CD4-positive, alpha-beta memory T cell (primary cell): Measurements from ENCODE around the gene DTX3L. TPM values are rescaled to one million over a fixed set of nuclear protein-coding genes. Genes with fewer than 3 reads are reported as not detected.

Experiments
- CTCF ChIA-PET: fragments of 350-600 bp; sonication (Branson Sonifier 250); formaldehyde crosslinking; loops from one replicate; lab custom pipeline; 2021; ENCODE audit warnings: inconsistent platforms; ENCODE audit not compliant: partially characterized antibody; lab: Charles Lee
- POLR2A ChIA-PET: fragments of 350-600 bp; sonication (Branson Sonifier 250); formaldehyde crosslinking; loops from one replicate; lab custom pipeline; 2021; ENCODE audit not compliant: partially characterized antibody; lab: Charles Lee
- DNase-seq, 5 donors: peaks; one replicate each; pipeline versions ENCODE4 v3.0.0 to v3.0.0-alpha.2; 2020 to 2022; ENCODE audit warnings: mixed read lengths in 1 of 5
- H3K27ac ChIP-seq: one replicate; pipeline ENCODE4 v1.7.0; 2013; ENCODE audit warnings: low read depth, low read length
- H3K27me3 ChIP-seq: 2 replicates; pipeline ENCODE4 v1.7.0; 2013; ENCODE audit warnings: mild to moderate bottlenecking, low read length, moderate library complexity; ENCODE audit not compliant: insufficient read depth
- H3K36me3 ChIP-seq: 2 replicates; pipeline ENCODE4 v1.7.0; 2013; ENCODE audit warnings: mild to moderate bottlenecking, low read length, moderate library complexity; ENCODE audit not compliant: insufficient read depth
- H3K4me1 ChIP-seq: 2 replicates; pipeline ENCODE4 v1.7.0; 2013; ENCODE audit warnings: mild to moderate bottlenecking, low read length, moderate library complexity; ENCODE audit not compliant: insufficient read depth
- H3K4me3 ChIP-seq, 2 donors: one replicate each; pipeline ENCODE4 v1.7.0; 2013; ENCODE audit warnings: low read length in 2 of 2, mild to moderate bottlenecking in 1 of 2
- H3K9me3 ChIP-seq, 2 donors: one replicate each; pipeline ENCODE4 v1.7.0; 2013; ENCODE audit warnings: low read length in 2 of 2, control low read depth in 1 of 2; ENCODE audit not compliant: control insufficient read depth in 1 of 2
- H3K27ac Mint-ChIP-seq, 7 donors: one replicate each; pipeline ENCODE4 v1.8.0; 2020 to 2021; ENCODE audit warnings: mixed read lengths in 7 of 7, mild to moderate bottlenecking in 6 of 7, inconsistent platforms in 3 of 7, moderate library complexity in 3 of 7
- H3K27me3 Mint-ChIP-seq, 2 donors: one replicate each; pipeline ENCODE4 v1.8.0; 2020 to 2021; ENCODE audit warnings: mixed read lengths in 2 of 2
- H3K36me3 Mint-ChIP-seq, 2 donors: one replicate each; pipeline ENCODE4 v1.8.0; 2020 to 2021; ENCODE audit warnings: mixed read lengths in 2 of 2, inconsistent platforms in 1 of 2, mild to moderate bottlenecking in 1 of 2
- H3K4me1 Mint-ChIP-seq, 4 donors: one replicate each; pipeline ENCODE4 v1.8.0; 2020 to 2021; ENCODE audit warnings: mixed read lengths in 4 of 4, mild to moderate bottlenecking in 1 of 4
- H3K4me3 Mint-ChIP-seq, 8 donors: one replicate each; pipeline ENCODE4 v1.8.0; 2020 to 2021; ENCODE audit warnings: mixed read lengths in 8 of 8, mild to moderate bottlenecking in 7 of 8, moderate library complexity in 6 of 8, inconsistent platforms in 3 of 8
- H3K9me3 Mint-ChIP-seq, 8 donors: one replicate each; pipeline ENCODE4 v1.8.0; 2020 to 2021; ENCODE audit warnings: mixed read lengths in 8 of 8, mild to moderate bottlenecking in 5 of 8, inconsistent platforms in 3 of 8, moderate library complexity in 1 of 8
- intact Hi-C: fragments of 100-400 bp; cut with micrococcal nuclease; formaldehyde crosslinking; loops from one replicate; pipeline ENCODE4 v1.15.1; 2023
- polyA plus RNA-seq, 2 donors: library from polyadenylated mRNA; unstranded; fragments of 300-500 nt; fragmentation: Illumina TruSeq; gene quantifications; one replicate each; pipeline ENCODE4 v1.2.3, GENCODE V29; 2021
- total RNA-seq, 2 experiments: library from RNA; stranded (reverse); gene quantifications; one replicate each; pipeline ENCODE4 v1.2.3, GENCODE V29; 2021

DTX3L gene
- total and polyA plus RNA-seq, 4 experiments from 2014 or later, result 14.8 to 51.0 (median 41.8) TPM

- no peak overlapping the region for H3K4me3 Mint-ChIP-seq
- H3K27me3 ChIP-seq, result no peaks in the 10 kb centered on the region
- H3K27ac Mint-ChIP-seq, result peak overlapping the region in 1 of 7 donors; percentile 6
- intact Hi-C loops, result no loop called here
- H3K27ac ChIP-seq, result no peak overlapping the region
- H3K36me3 Mint-ChIP-seq, result peaks cover 63 to 76% of the 10 kb centered on the region in 2 donors
- CTCF ChIA-PET, result interaction anchor here (1.0 to 1.2 kb wide), 2 partner anchors 14 to 15 kb away, joined by 3 to 6 read pairs; no protein-coding TSS in a partner anchor
- no peak for DNase-seq
- H3K4me3 ChIP-seq, result no peak overlapping the region
- H3K36me3 ChIP-seq, result peaks cover 41% of the 10 kb centered on the region
- POLR2A ChIA-PET, result interaction anchor here (1.1 kb wide), 1 partner anchor 13 kb away, joined by 3 read pairs; no protein-coding TSS in a partner anchor
- no peaks in the 10 kb centered on the region for H3K27me3 Mint-ChIP-seq
- peaks cover 0 to 3% (median 0%) of the 10 kb centered on the region in 8 donors for H3K9me3 Mint-ChIP-seq
- H3K9me3 ChIP-seq, result no peaks in the 10 kb centered on the region
- H3K4me1 Mint-ChIP-seq, result peaks cover 0 to 10% (median 3%) of the 10 kb centered on the region in 4 donors
- H3K4me1 ChIP-seq, result no peaks in the 10 kb centered on the region
Measured at GRCh38 chr3:122546151-122546550, 18.0 kb upstream of the DTX3L start.

DNA sequence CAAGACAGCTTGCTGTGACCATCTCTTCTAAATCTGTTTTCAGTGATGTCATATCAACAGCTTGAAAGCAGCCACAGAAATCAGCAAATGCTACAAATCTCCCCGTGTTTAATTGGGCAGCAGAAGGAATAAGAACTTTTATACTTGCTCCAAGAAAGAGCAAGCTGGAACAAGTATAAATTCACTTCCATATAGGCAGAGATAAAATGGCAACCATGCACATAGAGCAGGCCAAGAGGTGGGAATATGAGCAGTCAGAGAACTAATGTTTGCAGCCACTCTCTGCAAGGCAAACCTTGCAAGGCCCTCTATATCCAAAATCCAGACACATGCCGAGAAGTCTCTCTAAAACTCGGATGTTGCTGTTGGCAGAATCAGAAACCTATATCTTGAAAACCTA, 16.1 kb upstream of the DTX3L start:
- peaks cover 48% of the 10 kb centered on the region for H3K36me3 ChIP-seq
- Mint-ChIP-seq H3K36me3 (peaks cover 72 to 85% of the 10 kb centered on the region in 2 donors), H3K4me1 (peaks cover under 1 to 9% (median 5%) of the 10 kb centered on the region in 4 donors), H3K27me3 (no peaks in the 10 kb centered on the region), H3K9me3 (peaks cover 0 to 3% (median 0%) of the 10 kb centered on the region in 8 donors), H3K4me3 (no peak overlapping the region), H3K27ac (no peak overlapping the region)
- H3K27ac ChIP-seq, result no peak overlapping the region
- intact Hi-C loops, result no loop called here
- POLR2A ChIA-PET, result no interaction called here
- CTCF ChIA-PET, result interaction anchor here (1.2 to 3.1 kb wide), 2 partner anchors 12 to 131 kb away, joined by 6 to 13 read pairs; no protein-coding TSS in a partner anchor
- H3K9me3 ChIP-seq, result no peaks in the 10 kb centered on the region
- DNase-seq, result no peak
- no peak overlapping the region for H3K4me3 ChIP-seq
- no peaks in the 10 kb centered on the region for H3K4me1 ChIP-seq
- H3K27me3 ChIP-seq, result no peaks in the 10 kb centered on the region

- intact Hi-C loops, result no loop called here
- H3K27ac Mint-ChIP-seq, result peak overlapping the region in 1 of 7 donors; percentile 35
- Histone ChIP-seq H3K27me3 (no peaks in the 10 kb centered on the region), H3K4me3 (no peak overlapping the region), H3K4me1 (no peaks in the 10 kb centered on the region), H3K9me3 (no peaks in the 10 kb centered on the region), H3K27ac (no peak overlapping the region), H3K36me3 (peaks cover 48% of the 10 kb centered on the region)
- POLR2A ChIA-PET, result no interaction called here
- H3K27me3 Mint-ChIP-seq, result no peaks in the 10 kb centered on the region
- H3K4me1 Mint-ChIP-seq, result peaks cover 5 to 13% (median 10%) of the 10 kb centered on the region in 4 donors
- CTCF ChIA-PET, result interaction anchor here (1.2 to 3.1 kb wide), 2 partner anchors 11 to 131 kb away, joined by 6 to 13 read pairs; no protein-coding TSS in a partner anchor
- peaks cover 74 to 87% of the 10 kb centered on the region in 2 donors for H3K36me3 Mint-ChIP-seq
- H3K9me3 Mint-ChIP-seq, result peaks cover 0 to 3% (median 0%) of the 10 kb centered on the region in 8 donors
- DNase-seq, result no peak
- no peak overlapping the region for H3K4me3 Mint-ChIP-seq
Measured at GRCh38 chr3:122548619-122549018, 15.5 kb upstream of the DTX3L start.

DNA sequence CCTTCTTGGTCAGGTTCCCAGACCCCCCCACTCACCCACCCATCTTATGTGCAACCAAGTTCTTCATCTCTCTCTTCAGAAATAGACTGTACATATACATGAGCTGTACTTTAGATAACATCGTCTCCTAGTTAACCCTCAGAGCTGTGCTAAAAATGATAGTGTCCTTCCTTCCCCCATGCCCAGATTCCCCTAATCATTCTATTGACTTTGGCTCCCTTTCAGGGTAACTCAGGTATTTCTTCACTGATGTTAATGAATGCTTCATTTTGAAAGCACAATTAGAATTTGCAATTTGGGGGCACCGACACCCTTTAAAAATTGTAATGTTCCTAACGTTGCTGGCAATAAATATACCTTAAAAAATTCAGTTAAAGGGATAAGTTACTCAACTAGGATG, 11.0 kb upstream of the DTX3L start:
- Mint-ChIP-seq H3K27ac (peak overlapping the region in 1 of 7 donors; percentile 5), H3K27me3 (no peaks in the 10 kb centered on the region), H3K9me3 (peaks cover 0 to 3% (median 0%) of the 10 kb centered on the region in 8 donors), H3K4me3 (no peak overlapping the region), H3K36me3 (peaks cover 67 to 82% of the 10 kb centered on the region in 2 donors), H3K4me1 (peaks cover 15 to 23% (median 21%) of the 10 kb centered on the region in 4 donors)
- intact Hi-C loops, result no loop called here
- DNase-seq, result no peak
- no peak overlapping the region for H3K4me3 ChIP-seq
- ChIA-PET CTCF (no interaction called here), POLR2A (no interaction called here)
- H3K27ac ChIP-seq, result no peak overlapping the region
- no peaks in the 10 kb centered on the region for H3K4me1 ChIP-seq
- no peaks in the 10 kb centered on the region for H3K27me3 ChIP-seq
- H3K9me3 ChIP-seq, result no peaks in the 10 kb centered on the region
- H3K36me3 ChIP-seq, result peaks cover 52% of the 10 kb centered on the region

GRCh38 chr3:122555275-122556071, 8.7 kb upstream of the DTX3L start:
- Mint-ChIP-seq H3K9me3 (no peaks in the 10 kb centered on the region), H3K4me1 (peaks cover 16 to 26% (median 23%) of the 10 kb centered on the region in 4 donors), H3K27ac (peak overlapping the region in 1 of 7 donors; percentile 81), H3K27me3 (no peaks in the 10 kb centered on the region), H3K4me3 (no peak overlapping the region), H3K36me3 (peaks cover 64 to 73% of the 10 kb centered on the region in 2 donors)
- intact Hi-C loops, result no loop called here
- Histone ChIP-seq H3K4me3 (no peak overlapping the region), H3K36me3 (peaks cover 49% of the 10 kb centered on the region), H3K4me1 (no peaks in the 10 kb centered on the region), H3K27me3 (no peaks in the 10 kb centered on the region), H3K27ac (no peak overlapping the region), H3K9me3 (no peaks in the 10 kb centered on the region)
- POLR2A ChIA-PET, result interaction anchor here (2.5 kb wide), 1 partner anchor 124 kb away, joined by 12 read pairs; no protein-coding TSS in a partner anchor
- CTCF ChIA-PET, result interaction anchor here (15.6 kb wide), 1 partner anchor 122 kb away, joined by 369 read pairs; the partner anchor contains the start of gene PARP14
- DNase-seq, result no peak

GRCh38 chr3:122557356-122557755, 6.8 kb upstream of the DTX3L start:
- Mint-ChIP-seq H3K27ac (no peak overlapping the region), H3K9me3 (no peaks in the 10 kb centered on the region), H3K36me3 (peaks cover 51 to 60% of the 10 kb centered on the region in 2 donors), H3K4me1 (peaks cover 31 to 42% (median 35%) of the 10 kb centered on the region in 4 donors), H3K27me3 (no peaks in the 10 kb centered on the region), H3K4me3 (no peak overlapping the region)
- Histone ChIP-seq H3K36me3 (peaks cover 38% of the 10 kb centered on the region), H3K27me3 (no peaks in the 10 kb centered on the region), H3K9me3 (no peaks in the 10 kb centered on the region), H3K4me1 (peaks cover 14% of the 10 kb centered on the region), H3K4me3 (no peak overlapping the region), H3K27ac (no peak overlapping the region)
- DNase-seq, result no peak
- POLR2A ChIA-PET, result interaction anchor here (0.6 to 2.5 kb wide), 2 partner anchors 85 to 122 kb away, joined by 3 to 12 read pairs; no protein-coding TSS in a partner anchor
- CTCF ChIA-PET, result interaction anchor here (1.0 to 15.6 kb wide), 4 partner anchors 21 to 173 kb away, joined by 3 to 369 read pairs (median 12); partner anchors contain the start of genes FAM162A, PARP14 and PARP15
- intact Hi-C loops, result no loop called here

GRCh38 chr3:122558605-122559004, 5.5 kb upstream of the DTX3L start:
- Histone ChIP-seq H3K36me3 (peaks cover 36% of the 10 kb centered on the region), H3K4me1 (peaks cover 27% of the 10 kb centered on the region), H3K27me3 (no peaks in the 10 kb centered on the region), H3K27ac (no peak overlapping the region), H3K9me3 (no peaks in the 10 kb centered on the region), H3K4me3 (no peak overlapping the region)
- no peaks in the 10 kb centered on the region for H3K9me3 Mint-ChIP-seq
- DNase-seq, result no peak
- H3K27ac Mint-ChIP-seq, result no peak overlapping the region
- no peak overlapping the region for H3K4me3 Mint-ChIP-seq
- CTCF ChIA-PET, result interaction anchor here (0.5 to 15.6 kb wide), 13 partner anchors 10 to 469 kb away, joined by 3 to 369 read pairs (median 5); partner anchors contain the start of genes PARP14, PARP15 and SEMA5B
- POLR2A ChIA-PET, result interaction anchor here (1.2 to 2.6 kb wide), 3 partner anchors 12 to 121 kb away, joined by 3 to 30 read pairs (median 5); partner anchors contain the start of genes PARP14 and PARP15
- H3K36me3 Mint-ChIP-seq, result peaks cover 42 to 51% of the 10 kb centered on the region in 2 donors
- peaks cover 35 to 50% (median 40%) of the 10 kb centered on the region in 4 donors for H3K4me1 Mint-ChIP-seq
- intact Hi-C loops, result no loop called here
- H3K27me3 Mint-ChIP-seq, result no peaks in the 10 kb centered on the region
